ENCODE results near the gene POLR3K.
"Not testable (repeated sequence)": the region's sequence is repeated elsewhere in the genome, so short reads cannot be mapped to it uniquely, and the experiment has no call there.

GRCh38 chr16:38206-38605 lies 15.2 kb downstream of the POLR3K start:
- not testable (repeated sequence) for TF ChIP-seq EZH2, CTCF (IDR thresholded peaks at IDR 0.05)

Data from neural progenitor cell (in vitro differentiated cells).